GM19351 (cell line): ENCODE data around the gene TLL1.

ENCODE experiments used
- ATAC-seq: cut with Tn5 transposase; IDR thresholded peaks from one replicate; pipeline ENCODE4 v1.9.1; 2021; ENCODE audit warnings: mild to moderate bottlenecking, moderate library complexity; ENCODE audit not compliant: unreplicated experiment

TLL1 gene

GRCh38 chr4:165872461-165873297, at the start of gene TLL1:
TSS of gene TLL1 (plus strand) at chr4:165873237. CDS start at chr4:165873905, 668 bp downstream.
- ATAC-seq, result no peak

- no peak for ATAC-seq
Measured at GRCh38 chr4:165826166-165826565, 46.9 kb upstream of the TLL1 start.

- ATAC-seq, result no peak
Measured at GRCh38 chr4:165827018-165827417, 46.0 kb upstream of the TLL1 start.

GRCh38 chr4:165828928-165829327, 44.1 kb upstream of the TLL1 start:
- no peak for ATAC-seq

- ATAC-seq, result no peak
Measured at GRCh38 chr4:165834116-165834515, 38.9 kb upstream of the TLL1 start.

GRCh38 chr4:165838575-165838974, 34.5 kb upstream of the TLL1 start:
- no peak for ATAC-seq

- ATAC-seq, result no peak
Measured at GRCh38 chr4:165839615-165840333, 33.3 kb upstream of the TLL1 start.

GRCh38 chr4:165842684-165843083, 30.4 kb upstream of the TLL1 start:
- ATAC-seq, result no peak

- no peak for ATAC-seq
Measured at GRCh38 chr4:165844161-165844560, 28.9 kb upstream of the TLL1 start.

GRCh38 chr4:165851256-165851655, 21.8 kb upstream of the TLL1 start:
- no peak for ATAC-seq

- ATAC-seq, result no peak
Measured at GRCh38 chr4:165855191-165855590, 17.8 kb upstream of the TLL1 start.

GRCh38 chr4:165861363-165861762, 11.7 kb upstream of the TLL1 start:
- ATAC-seq, result no peak

- ATAC-seq, result no peak
Measured at GRCh38 chr4:165864271-165864670, 8.8 kb upstream of the TLL1 start.

GRCh38 chr4:165866019-165866650, 6.9 kb upstream of the TLL1 start:
- ATAC-seq, result no peak

- ATAC-seq, result no peak
Measured at GRCh38 chr4:165867961-165868360, 5.1 kb upstream of the TLL1 start.

- ATAC-seq, result no peak
Measured at GRCh38 chr4:165873298-165874071, 448 bp downstream of the TLL1 start.

- ATAC-seq, result no peak
Measured at GRCh38 chr4:165874072-165874790, 1.2 kb downstream of the TLL1 start.

- ATAC-seq, result no peak
Measured at GRCh38 chr4:165874791-165875371, 1.8 kb downstream of the TLL1 start.

- no peak for ATAC-seq
Measured at GRCh38 chr4:165875446-165875845, 2.4 kb downstream of the TLL1 start.

GRCh38 chr4:165877286-165877685, 4.2 kb downstream of the TLL1 start:
- ATAC-seq, result no peak
